ENCODE results near the gene DLGAP1.

DNA sequence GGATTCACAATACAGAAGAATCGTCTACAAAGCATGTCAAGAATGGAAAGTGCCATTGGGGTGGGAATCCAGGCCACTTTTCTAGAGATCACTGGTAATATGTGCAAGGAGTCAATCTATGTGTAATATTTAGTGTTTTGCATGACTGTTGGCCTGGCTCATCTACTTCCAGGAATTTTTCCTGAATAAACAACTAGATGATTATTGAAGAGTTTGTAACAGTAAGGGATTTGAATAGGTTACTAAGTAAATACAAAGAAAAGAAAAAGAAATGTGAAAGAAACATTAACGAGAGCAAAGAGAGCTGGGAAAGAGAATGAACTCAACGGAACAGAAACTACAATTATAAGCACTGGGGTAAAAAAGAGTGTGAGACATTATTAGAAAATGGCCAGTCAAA, 599.1 kb downstream of the DLGAP1 start:
- TF ChIP-seq, protein P1, sequence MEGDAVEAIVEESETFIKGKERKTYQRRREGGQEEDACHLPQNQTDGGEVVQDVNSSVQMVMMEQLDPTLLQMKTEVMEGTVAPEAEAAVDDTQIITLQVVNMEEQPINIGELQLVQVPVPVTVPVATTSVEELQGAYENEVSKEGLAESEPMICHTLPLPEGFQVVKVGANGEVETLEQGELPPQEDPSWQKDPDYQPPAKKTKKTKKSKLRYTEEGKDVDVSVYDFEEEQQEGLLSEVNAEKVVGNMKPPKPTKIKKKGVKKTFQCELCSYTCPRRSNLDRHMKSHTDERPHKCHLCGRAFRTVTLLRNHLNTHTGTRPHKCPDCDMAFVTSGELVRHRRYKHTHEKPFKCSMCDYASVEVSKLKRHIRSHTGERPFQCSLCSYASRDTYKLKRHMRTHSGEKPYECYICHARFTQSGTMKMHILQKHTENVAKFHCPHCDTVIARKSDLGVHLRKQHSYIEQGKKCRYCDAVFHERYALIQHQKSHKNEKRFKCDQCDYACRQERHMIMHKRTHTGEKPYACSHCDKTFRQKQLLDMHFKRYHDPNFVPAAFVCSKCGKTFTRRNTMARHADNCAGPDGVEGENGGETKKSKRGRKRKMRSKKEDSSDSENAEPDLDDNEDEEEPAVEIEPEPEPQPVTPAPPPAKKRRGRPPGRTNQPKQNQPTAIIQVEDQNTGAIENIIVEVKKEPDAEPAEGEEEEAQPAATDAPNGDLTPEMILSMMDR (conservative IDR thresholded peaks at IDR 0.05 in 1 of 2, IDR thresholded peaks at IDR 0.05 in 1 of 2; ENCODE audit: extremely low read depth in 1 of 2, insufficient read depth in 1 of 2, low read depth in 1 of 2, low read length in 2 of 2), result no peak
- no peak for TF ChIP-seq EZH2 (IDR thresholded peaks at IDR 0.05; ENCODE audit: borderline replicate concordance, low read length)
